ENCODE measurements around the gene CMTR1. TPM values are rescaled to one million over a fixed set of nuclear protein-coding genes. Genes with fewer than 3 reads are reported as not detected.

The CMTR1 gene
- total RNA-seq, 1 experiment from 2014 or later, result 37.7 TPM

DNA sequence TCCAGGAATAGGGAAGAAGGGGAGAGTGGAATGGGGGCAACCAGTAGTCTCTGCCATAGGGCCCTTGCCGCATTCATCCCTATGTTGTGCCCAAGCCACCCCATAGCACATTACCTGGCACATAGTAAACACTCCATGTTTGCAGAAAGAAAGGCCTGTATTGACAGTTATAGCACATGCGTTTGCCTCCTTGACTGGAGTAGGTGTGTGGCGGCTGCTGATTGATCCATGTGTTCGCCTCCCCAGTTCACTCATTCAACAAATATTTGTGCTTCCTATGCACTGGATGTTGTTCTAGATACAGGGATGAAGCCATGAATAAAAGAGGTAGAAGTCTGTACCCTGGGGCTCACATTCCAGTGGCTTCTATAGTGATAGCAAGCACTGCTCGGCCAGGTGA, 86.4 kb downstream of the CMTR1 start:
- TF ChIP-seq POLR2AphosphoS5 (IDR thresholded peaks at IDR 0.05; ENCODE audit: low read depth, low read length) (no peak), TCF7L2 (IDR thresholded peaks at IDR 0.05; ENCODE audit: low read depth, low read length) (no peak), SIN3A (IDR thresholded peaks at IDR 0.05; ENCODE audit: borderline replicate concordance, insufficient read depth, low read depth, low read length) (no peak)
- TF ChIP-seq, protein P1, sequence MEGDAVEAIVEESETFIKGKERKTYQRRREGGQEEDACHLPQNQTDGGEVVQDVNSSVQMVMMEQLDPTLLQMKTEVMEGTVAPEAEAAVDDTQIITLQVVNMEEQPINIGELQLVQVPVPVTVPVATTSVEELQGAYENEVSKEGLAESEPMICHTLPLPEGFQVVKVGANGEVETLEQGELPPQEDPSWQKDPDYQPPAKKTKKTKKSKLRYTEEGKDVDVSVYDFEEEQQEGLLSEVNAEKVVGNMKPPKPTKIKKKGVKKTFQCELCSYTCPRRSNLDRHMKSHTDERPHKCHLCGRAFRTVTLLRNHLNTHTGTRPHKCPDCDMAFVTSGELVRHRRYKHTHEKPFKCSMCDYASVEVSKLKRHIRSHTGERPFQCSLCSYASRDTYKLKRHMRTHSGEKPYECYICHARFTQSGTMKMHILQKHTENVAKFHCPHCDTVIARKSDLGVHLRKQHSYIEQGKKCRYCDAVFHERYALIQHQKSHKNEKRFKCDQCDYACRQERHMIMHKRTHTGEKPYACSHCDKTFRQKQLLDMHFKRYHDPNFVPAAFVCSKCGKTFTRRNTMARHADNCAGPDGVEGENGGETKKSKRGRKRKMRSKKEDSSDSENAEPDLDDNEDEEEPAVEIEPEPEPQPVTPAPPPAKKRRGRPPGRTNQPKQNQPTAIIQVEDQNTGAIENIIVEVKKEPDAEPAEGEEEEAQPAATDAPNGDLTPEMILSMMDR (IDR thresholded peaks at IDR 0.05), result no peak
- TF ChIP-seq, protein P2, sequence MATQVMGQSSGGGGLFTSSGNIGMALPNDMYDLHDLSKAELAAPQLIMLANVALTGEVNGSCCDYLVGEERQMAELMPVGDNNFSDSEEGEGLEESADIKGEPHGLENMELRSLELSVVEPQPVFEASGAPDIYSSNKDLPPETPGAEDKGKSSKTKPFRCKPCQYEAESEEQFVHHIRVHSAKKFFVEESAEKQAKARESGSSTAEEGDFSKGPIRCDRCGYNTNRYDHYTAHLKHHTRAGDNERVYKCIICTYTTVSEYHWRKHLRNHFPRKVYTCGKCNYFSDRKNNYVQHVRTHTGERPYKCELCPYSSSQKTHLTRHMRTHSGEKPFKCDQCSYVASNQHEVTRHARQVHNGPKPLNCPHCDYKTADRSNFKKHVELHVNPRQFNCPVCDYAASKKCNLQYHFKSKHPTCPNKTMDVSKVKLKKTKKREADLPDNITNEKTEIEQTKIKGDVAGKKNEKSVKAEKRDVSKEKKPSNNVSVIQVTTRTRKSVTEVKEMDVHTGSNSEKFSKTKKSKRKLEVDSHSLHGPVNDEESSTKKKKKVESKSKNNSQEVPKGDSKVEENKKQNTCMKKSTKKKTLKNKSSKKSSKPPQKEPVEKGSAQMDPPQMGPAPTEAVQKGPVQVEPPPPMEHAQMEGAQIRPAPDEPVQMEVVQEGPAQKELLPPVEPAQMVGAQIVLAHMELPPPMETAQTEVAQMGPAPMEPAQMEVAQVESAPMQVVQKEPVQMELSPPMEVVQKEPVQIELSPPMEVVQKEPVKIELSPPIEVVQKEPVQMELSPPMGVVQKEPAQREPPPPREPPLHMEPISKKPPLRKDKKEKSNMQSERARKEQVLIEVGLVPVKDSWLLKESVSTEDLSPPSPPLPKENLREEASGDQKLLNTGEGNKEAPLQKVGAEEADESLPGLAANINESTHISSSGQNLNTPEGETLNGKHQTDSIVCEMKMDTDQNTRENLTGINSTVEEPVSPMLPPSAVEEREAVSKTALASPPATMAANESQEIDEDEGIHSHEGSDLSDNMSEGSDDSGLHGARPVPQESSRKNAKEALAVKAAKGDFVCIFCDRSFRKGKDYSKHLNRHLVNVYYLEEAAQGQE (IDR thresholded peaks at IDR 0.05; ENCODE audit: insufficient read depth in 1 of 2, low read depth in 2 of 2, low read length in 1 of 2), result no peak
- no peak for ATAC-seq
- H3K36me3 ChIP-seq (ENCODE audit: control insufficient read depth, insufficient read depth, low read length), result no peaks in the 10 kb centered on the region
- H3K27ac ChIP-seq (ENCODE audit: low read length), result no peak overlapping the region
- ChIA-PET POLR2A (no interaction called here), CTCF (no interaction called here)
- no peaks in the 10 kb centered on the region for H3K27me3 ChIP-seq (ENCODE audit: control insufficient read depth, insufficient read depth, low read length)
- H3K4me1 ChIP-seq (ENCODE audit: control insufficient read depth, insufficient read depth, low read length), result peaks cover 50% of the 10 kb centered on the region
- intact Hi-C loops (cut with micrococcal nuclease; ENCODE audit: unreplicated experiment), result no loop called here
- in situ Hi-C loops (cut with HindIII; ENCODE audit: low pct_unique_long_range_greater_than_20kb, low sequenced_read_pairs), result no loop called here
- BruUV-seq (replicated peaks), result no TSS peak
- no peak for DNase-seq (ENCODE audit: low read depth, low spot score)
- H3K4me3 ChIP-seq (ENCODE audit: low read depth in 2 of 2, low read length in 2 of 2), result no peak overlapping the region
- H3K9me3 ChIP-seq (ENCODE audit: control insufficient read depth, insufficient read depth, low read depth, low read length), result no peaks in the 10 kb centered on the region

DNA sequence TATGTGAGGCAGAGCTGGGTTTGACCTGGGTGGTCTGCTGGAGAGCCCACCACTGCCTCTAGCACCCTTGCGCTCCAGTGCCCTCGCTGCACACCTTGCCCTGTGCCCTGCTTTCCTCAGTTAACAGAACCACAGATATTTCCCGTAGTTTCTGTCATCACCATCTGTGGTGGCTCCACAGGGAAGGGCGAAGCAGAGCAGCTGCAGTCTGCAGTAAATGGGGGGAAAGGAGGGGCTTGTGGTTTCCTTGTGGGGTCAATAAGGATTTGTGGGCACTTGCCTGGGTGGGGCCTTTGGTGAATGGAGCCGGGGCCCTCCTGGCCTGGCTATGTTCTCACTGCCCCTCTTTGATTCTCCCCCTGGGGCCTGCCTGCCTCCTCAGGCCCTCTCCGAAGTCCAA, 87.9 kb downstream of the CMTR1 start:
- H3K4me1 ChIP-seq (ENCODE audit: control insufficient read depth, insufficient read depth, low read length), result peaks cover 42% of the 10 kb centered on the region
- CTCF ChIA-PET, result no interaction called here
- no peak for TF ChIP-seq TCF7L2 (IDR thresholded peaks at IDR 0.05; ENCODE audit: low read depth, low read length)
- TF ChIP-seq SIN3A (IDR thresholded peaks at IDR 0.05; ENCODE audit: borderline replicate concordance, insufficient read depth, low read depth, low read length), result no peak
- TF ChIP-seq, protein P1 (IDR thresholded peaks at IDR 0.05), result no peak
- H3K27ac ChIP-seq (ENCODE audit: low read length), result peak overlapping the region; percentile 18; the same call in 1 of the 2 replicates
- ATAC-seq (no peak), DNase-seq (ENCODE audit: low read depth, low spot score) (no peak)
- POLR2A ChIA-PET, result no interaction called here
- in situ Hi-C loops (cut with HindIII; ENCODE audit: low pct_unique_long_range_greater_than_20kb, low sequenced_read_pairs) (no loop called here), intact Hi-C loops (cut with micrococcal nuclease; ENCODE audit: unreplicated experiment) (no loop called here)
- H3K27me3 ChIP-seq (ENCODE audit: control insufficient read depth, insufficient read depth, low read length), result no peaks in the 10 kb centered on the region
- BruUV-seq (replicated peaks), result no TSS peak
- no peaks in the 10 kb centered on the region for H3K9me3 ChIP-seq (ENCODE audit: control insufficient read depth, insufficient read depth, low read depth, low read length)
- no peaks in the 10 kb centered on the region for H3K36me3 ChIP-seq (ENCODE audit: control insufficient read depth, insufficient read depth, low read length)
- no peak overlapping the region for H3K4me3 ChIP-seq (ENCODE audit: low read depth in 2 of 2, low read length in 2 of 2)

All from Panc1 (cell line).